Measurements from ENCODE around the gene CRLF1.

CRLF1 gene

GRCh38 chr19:18606281-18607225 lies at the start of gene CRLF1:
CRLF1 (minus strand) TSS chr19:18606799; CDS start chr19:18606656, 143 bp downstream.
- no peak for DNase-seq (ENCODE audit: low read depth)

- DNase-seq (ENCODE audit: low read depth), result no peak
These were observed 48.7 kb upstream of the CRLF1 start for GRCh38 chr19:18655173-18655844.

GRCh38 chr19:18654469-18654868 lies 47.9 kb upstream of the CRLF1 start:
- no peak for DNase-seq (ENCODE audit: low read depth)

- no peak for DNase-seq (ENCODE audit: low read depth)
These were observed 47.3 kb upstream of the CRLF1 start for GRCh38 chr19:18653853-18654252.

- no peak for DNase-seq (ENCODE audit: low read depth)
These were observed 45.1 kb upstream of the CRLF1 start for GRCh38 chr19:18651733-18652132.

GRCh38 chr19:18651300-18651699 lies 44.7 kb upstream of the CRLF1 start:
- no peak for DNase-seq (ENCODE audit: low read depth)

- DNase-seq (ENCODE audit: low read depth), result peak; percentile 70
These were observed 44.0 kb upstream of the CRLF1 start for GRCh38 chr19:18650468-18651041.

- peak; percentile 59 for DNase-seq (ENCODE audit: low read depth)
These were observed 43.4 kb upstream of the CRLF1 start for GRCh38 chr19:18650021-18650390.

GRCh38 chr19:18649371-18650020 lies 42.9 kb upstream of the CRLF1 start:
- DNase-seq (ENCODE audit: low read depth), result peak; percentile 48

- peak; percentile 31 for DNase-seq (ENCODE audit: low read depth)
These were observed 42.3 kb upstream of the CRLF1 start for GRCh38 chr19:18648973-18649315.

- DNase-seq (ENCODE audit: low read depth), result no peak
These were observed 41.2 kb upstream of the CRLF1 start for GRCh38 chr19:18647807-18648206.

GRCh38 chr19:18647371-18647767 lies 40.8 kb upstream of the CRLF1 start:
- no peak for DNase-seq (ENCODE audit: low read depth)

GRCh38 chr19:18646535-18647370 lies 40.2 kb upstream of the CRLF1 start:
- DNase-seq (ENCODE audit: low read depth), result no peak

GRCh38 chr19:18645035-18645511 lies 38.5 kb upstream of the CRLF1 start:
- no peak for DNase-seq (ENCODE audit: low read depth)

GRCh38 chr19:18644196-18645034 lies 37.8 kb upstream of the CRLF1 start:
- no peak for DNase-seq (ENCODE audit: low read depth)

GRCh38 chr19:18639706-18640243 lies 33.2 kb upstream of the CRLF1 start:
- DNase-seq (ENCODE audit: low read depth), result peak; percentile 52

- DNase-seq (ENCODE audit: low read depth), result no peak
These were observed 31.4 kb upstream of the CRLF1 start for GRCh38 chr19:18637673-18638630.

GRCh38 chr19:18636969-18637629 lies 30.5 kb upstream of the CRLF1 start, which contains the start of gene KLHL26:
KLHL26 (plus strand) TSS chr19:18637028; CDS start chr19:18637055, 27 bp downstream.
- no peak for DNase-seq (ENCODE audit: low read depth)

All from iris pigment epithelial cell (primary cell).